ENCODE measurements around the gene FGFR2.

Gene FGFR2

DNA sequence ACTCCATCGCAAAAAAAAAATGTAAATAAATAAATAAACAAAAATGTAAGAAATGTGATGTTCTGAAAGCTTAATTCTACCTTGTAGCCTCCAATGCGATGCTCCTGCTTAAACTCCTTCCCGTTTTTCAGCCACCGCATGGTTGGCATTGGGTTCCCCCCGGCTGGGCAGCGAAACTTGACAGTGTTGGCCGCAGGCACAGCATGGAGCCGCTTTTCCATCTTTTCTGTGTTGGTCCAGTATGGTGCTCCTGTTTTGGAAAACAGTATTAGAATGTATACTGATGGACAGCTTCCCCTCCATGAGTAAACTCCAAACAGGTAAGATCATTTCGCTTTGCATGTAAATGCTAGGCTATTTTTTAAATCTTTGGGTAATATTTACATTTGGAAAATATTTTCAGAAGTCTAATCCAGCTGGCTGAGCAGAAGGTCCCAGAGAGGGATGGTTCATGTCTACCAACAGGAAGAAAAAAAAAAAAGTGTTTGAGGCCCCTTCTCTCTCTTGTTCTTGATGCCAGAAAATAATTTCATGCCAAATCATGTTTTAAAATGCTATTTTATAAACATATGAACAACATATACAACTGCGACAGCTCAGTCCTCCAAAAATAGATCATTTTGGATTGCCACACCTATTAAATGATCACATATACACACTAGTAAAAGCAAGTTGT, 46.9 kb downstream of the FGFR2 start:
- TF ChIP-seq, protein P1, sequence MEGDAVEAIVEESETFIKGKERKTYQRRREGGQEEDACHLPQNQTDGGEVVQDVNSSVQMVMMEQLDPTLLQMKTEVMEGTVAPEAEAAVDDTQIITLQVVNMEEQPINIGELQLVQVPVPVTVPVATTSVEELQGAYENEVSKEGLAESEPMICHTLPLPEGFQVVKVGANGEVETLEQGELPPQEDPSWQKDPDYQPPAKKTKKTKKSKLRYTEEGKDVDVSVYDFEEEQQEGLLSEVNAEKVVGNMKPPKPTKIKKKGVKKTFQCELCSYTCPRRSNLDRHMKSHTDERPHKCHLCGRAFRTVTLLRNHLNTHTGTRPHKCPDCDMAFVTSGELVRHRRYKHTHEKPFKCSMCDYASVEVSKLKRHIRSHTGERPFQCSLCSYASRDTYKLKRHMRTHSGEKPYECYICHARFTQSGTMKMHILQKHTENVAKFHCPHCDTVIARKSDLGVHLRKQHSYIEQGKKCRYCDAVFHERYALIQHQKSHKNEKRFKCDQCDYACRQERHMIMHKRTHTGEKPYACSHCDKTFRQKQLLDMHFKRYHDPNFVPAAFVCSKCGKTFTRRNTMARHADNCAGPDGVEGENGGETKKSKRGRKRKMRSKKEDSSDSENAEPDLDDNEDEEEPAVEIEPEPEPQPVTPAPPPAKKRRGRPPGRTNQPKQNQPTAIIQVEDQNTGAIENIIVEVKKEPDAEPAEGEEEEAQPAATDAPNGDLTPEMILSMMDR (IDR thresholded peaks at IDR 0.05; ENCODE audit: low read depth, low read length), result no peak
- H3K4me3 ChIP-seq (ENCODE audit: low read depth, low read length), result no peak overlapping the region

DNA sequence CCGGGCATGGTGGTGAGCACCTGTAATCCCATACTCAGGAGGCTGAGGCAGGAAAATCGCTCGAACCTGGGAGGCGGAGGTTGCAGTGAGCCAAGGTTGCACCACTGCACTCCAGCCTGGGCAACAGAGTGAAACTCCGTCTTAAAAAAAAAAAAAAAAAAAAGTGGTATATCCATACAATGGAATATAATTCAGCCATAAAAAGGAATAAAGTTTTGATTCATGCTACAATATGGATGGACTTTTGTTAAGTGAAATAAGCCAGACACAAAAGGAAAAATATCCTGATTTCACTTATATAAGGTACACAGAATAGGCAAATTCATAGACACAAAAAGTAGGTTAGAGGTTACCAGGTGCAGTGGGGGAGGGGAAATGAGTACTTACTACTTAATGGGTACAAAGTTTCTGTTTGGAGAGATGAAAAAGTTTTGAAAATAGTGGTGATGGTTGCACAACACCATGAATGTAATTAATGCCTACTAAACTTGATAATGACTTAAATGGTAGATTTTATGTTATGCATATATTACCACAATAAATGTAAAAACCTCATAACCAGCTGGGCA, 53.9 kb downstream of the FGFR2 start:
- TF ChIP-seq, protein P1 (IDR thresholded peaks at IDR 0.05; ENCODE audit: low read depth, low read length), result no peak
- no peak overlapping the region for H3K4me3 ChIP-seq (ENCODE audit: low read depth, low read length)

DNA sequence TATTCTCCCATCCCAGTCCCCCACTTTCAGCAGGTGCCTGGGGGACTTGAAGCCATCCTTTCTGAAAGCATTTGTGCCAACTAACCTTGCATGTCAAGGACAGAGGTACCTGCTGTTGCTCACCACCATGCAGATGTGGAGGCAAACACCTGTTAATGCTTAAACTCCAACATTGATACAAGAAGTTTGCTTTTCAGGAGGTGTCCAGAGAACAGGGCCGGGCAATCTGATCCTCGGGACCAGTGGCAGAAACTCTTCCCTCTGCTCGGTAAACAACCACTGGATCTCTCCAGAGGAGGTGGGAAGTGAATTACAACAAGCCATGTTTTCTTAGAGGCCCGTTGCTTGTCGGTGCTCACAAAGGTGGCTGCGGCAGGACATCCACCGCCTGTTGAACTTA, 54.7 kb downstream of the FGFR2 start:
- TF ChIP-seq, protein P1 (IDR thresholded peaks at IDR 0.05; ENCODE audit: low read depth, low read length), result no peak
- no peak overlapping the region for H3K4me3 ChIP-seq (ENCODE audit: low read depth, low read length)

- no peak overlapping the region for H3K4me3 ChIP-seq (ENCODE audit: low read depth, low read length)
- TF ChIP-seq, protein P1 (IDR thresholded peaks at IDR 0.05; ENCODE audit: low read depth, low read length), result no peak
Measured at GRCh38 chr10:121541450-121542120, 56.7 kb downstream of the FGFR2 start.

GRCh38 chr10:121540732-121541395, 57.4 kb downstream of the FGFR2 start:
- no peak overlapping the region for H3K4me3 ChIP-seq (ENCODE audit: low read depth, low read length)
- TF ChIP-seq, protein P1 (IDR thresholded peaks at IDR 0.05; ENCODE audit: low read depth, low read length), result no peak

GRCh38 chr10:121539786-121540185, 58.5 kb downstream of the FGFR2 start:
- TF ChIP-seq, protein P1 (IDR thresholded peaks at IDR 0.05; ENCODE audit: low read depth, low read length), result no peak
- H3K4me3 ChIP-seq (ENCODE audit: low read depth, low read length), result no peak overlapping the region
